HS-27A (cell line): ENCODE measurements around the gene DHX57.

Experiments used
- DNase-seq: peaks from one replicate; pipeline ENCODE4 v3.0.0-alpha.2; 2012; ENCODE audit warnings: low read depth, missing footprints

The DHX57 gene, protein sequence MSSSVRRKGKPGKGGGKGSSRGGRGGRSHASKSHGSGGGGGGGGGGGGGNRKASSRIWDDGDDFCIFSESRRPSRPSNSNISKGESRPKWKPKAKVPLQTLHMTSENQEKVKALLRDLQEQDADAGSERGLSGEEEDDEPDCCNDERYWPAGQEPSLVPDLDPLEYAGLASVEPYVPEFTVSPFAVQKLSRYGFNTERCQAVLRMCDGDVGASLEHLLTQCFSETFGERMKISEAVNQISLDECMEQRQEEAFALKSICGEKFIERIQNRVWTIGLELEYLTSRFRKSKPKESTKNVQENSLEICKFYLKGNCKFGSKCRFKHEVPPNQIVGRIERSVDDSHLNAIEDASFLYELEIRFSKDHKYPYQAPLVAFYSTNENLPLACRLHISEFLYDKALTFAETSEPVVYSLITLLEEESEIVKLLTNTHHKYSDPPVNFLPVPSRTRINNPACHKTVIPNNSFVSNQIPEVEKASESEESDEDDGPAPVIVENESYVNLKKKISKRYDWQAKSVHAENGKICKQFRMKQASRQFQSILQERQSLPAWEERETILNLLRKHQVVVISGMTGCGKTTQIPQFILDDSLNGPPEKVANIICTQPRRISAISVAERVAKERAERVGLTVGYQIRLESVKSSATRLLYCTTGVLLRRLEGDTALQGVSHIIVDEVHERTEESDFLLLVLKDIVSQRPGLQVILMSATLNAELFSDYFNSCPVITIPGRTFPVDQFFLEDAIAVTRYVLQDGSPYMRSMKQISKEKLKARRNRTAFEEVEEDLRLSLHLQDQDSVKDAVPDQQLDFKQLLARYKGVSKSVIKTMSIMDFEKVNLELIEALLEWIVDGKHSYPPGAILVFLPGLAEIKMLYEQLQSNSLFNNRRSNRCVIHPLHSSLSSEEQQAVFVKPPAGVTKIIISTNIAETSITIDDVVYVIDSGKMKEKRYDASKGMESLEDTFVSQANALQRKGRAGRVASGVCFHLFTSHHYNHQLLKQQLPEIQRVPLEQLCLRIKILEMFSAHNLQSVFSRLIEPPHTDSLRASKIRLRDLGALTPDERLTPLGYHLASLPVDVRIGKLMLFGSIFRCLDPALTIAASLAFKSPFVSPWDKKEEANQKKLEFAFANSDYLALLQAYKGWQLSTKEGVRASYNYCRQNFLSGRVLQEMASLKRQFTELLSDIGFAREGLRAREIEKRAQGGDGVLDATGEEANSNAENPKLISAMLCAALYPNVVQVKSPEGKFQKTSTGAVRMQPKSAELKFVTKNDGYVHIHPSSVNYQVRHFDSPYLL (N-terminal part only)

DNA sequence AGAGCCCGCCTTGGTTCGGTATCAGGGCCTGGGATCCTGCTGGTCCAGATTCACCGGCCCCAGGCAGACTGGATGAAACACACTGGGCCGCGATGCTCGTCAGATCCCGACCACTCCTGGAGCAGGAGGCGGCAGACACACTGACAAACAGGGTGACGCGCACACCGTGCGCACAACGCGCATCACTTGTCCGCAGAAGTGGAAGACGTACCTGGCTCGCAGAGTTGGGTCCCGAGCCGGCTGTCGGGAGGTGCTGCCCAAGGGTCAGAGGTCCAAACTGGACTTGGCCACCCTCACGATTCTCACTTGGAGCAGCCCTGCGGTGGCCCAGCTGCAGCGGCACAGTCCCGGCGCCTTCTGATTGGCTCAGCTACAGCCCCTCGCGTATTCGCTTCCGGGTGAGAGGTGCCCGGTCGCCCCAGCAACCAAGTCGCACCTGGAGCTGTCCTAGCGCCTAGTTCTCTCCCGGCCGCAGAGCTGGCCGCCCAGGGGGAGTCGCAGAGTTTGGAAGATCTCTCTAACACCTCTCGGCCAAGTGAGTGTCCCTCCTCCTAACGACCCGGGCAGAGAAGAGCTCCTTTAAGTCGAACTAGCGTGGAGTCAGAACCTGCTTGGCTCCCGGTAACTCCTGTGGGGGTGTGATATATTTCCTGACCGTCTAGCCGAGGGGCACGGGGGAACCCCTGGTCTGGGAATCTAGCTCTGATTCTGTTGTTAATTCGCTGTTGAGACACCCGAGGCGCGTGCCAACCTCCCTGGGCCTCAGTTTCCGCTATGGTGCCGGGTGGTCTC, at the start of gene DHX57, which contains the start of gene MORN2:
DHX57 (minus strand) TSS at position 359 of the 792 bp plus-strand sequence. CDS start 7,529 bp downstream, outside the sequence.
MORN2 (plus strand) TSS at position 401 of the 792 bp plus-strand sequence.
- DNase-seq = peak; percentile 33

GRCh38 chr2:38922902-38923301, 47.2 kb upstream of the DHX57 start:
- no peak for DNase-seq

DNA sequence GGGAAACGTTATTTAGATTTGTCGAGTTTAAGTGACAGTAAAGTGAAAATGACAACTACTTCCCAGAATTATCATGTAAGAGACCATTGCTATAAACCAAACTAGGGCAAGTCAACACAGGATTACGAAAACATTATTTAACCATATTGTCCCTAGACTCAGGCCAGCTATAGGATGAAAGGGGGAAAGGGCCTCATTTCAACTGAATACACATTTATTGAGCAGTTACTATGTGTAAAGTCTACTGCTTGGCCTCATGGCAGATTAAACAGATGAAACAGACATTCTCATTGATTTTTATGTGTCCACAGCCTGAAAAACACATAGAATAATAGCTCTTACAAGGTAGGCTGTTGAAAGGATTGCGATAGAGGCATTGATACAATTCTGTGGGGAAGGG, 46.7 kb upstream of the DHX57 start:
- DNase-seq = no peak

DNA sequence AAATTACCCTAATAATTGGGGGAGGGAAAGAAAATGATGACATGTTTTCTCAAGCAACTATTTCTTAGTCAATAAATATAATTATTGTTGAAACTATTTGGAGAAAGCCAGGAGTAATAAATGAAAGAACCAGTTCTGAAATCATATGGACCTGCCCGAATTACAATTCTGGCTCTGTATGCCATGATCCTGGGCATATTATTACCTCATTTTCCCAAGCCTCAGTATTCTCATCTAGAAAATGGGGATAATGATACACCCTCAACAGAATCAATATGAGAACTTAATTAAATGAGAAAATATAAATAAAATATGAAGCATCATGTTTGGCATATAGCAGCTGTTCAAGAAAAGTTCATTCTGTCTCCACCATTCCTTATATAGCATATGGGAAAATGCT, 36.9 kb upstream of the DHX57 start:
- DNase-seq = no peak

DNA sequence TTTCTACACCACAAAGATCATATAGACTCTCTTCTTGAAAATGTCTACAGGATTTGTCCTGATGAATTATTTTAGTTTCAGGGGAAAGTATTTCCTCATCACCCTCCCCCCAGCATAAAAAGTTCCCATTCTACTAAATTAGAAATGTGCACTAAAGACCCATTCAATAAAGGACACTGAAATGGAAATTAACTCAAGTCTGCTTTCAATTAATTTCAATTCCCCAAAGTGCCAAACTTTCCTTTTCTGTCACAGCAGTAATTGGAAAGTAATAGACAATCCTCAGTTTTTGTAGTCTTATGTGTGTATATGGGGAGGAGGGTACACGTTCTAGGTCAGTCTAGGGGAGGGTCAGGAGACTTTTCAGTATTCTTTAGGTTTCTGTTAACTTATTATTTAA, 35.5 kb upstream of the DHX57 start:
- no peak for DNase-seq

DNA sequence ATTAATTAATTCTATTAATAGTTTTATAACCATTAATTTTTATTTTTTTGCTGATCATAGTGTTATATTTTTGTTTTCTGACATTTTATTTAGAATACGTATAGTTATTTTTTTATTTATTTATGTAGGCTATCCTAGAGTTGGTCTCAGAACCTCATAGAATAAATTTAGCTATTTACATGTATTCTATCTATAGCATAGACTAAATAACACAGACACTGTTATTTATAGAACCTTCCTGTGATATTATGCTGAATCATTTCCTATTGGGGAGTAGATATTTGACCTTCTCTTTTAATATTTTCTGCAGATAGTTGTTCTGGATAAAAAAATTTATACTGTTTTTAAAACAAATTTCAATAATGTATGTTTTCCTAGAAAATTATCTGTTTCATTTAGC, 34.1 kb upstream of the DHX57 start:
- DNase-seq = no peak

- DNase-seq = no peak
These were observed 32.2 kb upstream of the DHX57 start for GRCh38 chr2:38907743-38908562.

- DNase-seq = no peak
These were observed 31.5 kb upstream of the DHX57 start for GRCh38 chr2:38907242-38907641.

DNA sequence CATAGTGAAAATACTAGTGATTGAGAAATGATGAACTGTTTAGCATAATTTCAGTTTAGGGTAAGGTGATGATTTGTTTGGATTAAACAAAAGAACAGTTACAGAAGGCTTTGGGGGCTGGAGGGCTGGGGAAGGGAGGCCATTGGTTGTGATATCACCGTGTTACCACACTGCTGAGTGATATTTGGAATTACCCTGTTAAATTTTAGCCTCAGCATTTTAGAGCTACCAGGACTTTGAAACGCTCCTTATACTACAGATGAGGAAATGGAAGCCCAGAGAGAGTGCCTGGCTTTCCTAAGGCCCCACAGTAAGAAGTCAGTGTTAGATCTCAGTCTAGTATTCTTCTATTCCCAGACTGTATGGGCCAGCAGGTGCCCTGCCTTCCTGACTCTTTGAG, 29.5 kb upstream of the DHX57 start:
- DNase-seq = no peak

DNA sequence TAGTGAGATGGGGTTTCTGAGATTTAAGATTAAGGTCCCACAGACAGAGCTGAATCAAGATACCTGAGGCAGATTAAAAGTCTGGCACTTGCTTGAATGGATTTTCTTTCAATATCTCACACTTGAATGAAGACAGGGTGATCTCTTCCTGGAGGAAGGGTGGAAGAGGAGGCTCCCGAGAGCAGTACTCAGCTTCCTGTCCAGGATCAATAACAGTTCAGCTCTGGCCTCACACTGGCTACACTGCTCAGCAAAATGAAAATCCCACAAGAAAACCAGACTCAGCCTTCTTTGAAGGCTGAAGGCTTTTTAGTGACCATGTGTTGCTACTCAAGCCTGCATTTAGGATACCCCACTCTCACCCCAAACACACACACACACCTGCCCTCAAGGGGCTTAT, 25.0 kb upstream of the DHX57 start:
- DNase-seq = no peak

DNA sequence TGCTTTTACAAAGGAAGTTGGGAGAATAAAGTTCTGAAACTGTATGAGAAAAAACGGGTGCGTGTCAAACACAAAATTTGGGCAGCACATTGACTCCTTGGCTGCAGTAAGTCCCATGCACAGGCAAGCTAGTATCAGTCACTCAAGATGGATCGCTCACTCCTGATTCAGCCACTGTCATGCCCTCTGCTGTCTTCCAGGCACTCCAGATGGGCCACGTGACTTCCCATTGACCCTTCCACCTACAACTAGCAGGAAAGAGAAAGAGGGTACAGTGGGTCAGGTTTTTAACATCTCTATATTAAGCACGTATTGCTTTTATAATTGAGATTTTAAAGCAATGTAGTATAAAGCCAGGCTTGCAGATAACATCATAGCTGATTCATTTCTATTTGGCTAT, 22.5 kb upstream of the DHX57 start:
- no peak for DNase-seq

GRCh38 chr2:38892819-38893218, 17.1 kb upstream of the DHX57 start:
- DNase-seq = no peak

GRCh38 chr2:38889575-38889974, 13.8 kb upstream of the DHX57 start, which contains the start of gene ARHGEF33:
ARHGEF33 (plus strand) TSS chr2:38889875; CDS start chr2:38919448, 29,573 bp downstream.
- no peak for DNase-seq

GRCh38 chr2:38889045-38889444, 13.3 kb upstream of the DHX57 start:
- DNase-seq = no peak

GRCh38 chr2:38887902-38888554, 12.3 kb upstream of the DHX57 start:
- no peak for DNase-seq

DNA sequence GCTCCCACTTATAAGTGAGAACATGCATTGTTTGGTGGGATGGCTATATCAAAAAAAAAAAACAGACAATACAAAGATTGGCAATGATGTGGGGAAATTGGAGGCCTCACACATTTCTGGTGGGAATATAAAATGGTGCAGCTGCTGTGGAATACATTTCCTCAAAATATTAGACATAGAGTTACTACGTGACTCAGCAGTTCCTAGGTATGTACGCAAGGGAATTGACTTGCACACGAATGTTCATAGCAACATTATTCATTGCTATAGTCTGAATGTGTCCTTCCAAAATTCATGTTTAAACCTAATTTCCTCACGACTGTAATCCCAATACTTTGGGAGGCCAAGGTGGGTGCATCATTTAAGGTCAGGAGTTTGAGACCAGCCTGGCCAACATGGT, 11.6 kb upstream of the DHX57 start:
- DNase-seq = no peak

GRCh38 chr2:38886063-38886462, 10.3 kb upstream of the DHX57 start:
- no peak for DNase-seq

DNA sequence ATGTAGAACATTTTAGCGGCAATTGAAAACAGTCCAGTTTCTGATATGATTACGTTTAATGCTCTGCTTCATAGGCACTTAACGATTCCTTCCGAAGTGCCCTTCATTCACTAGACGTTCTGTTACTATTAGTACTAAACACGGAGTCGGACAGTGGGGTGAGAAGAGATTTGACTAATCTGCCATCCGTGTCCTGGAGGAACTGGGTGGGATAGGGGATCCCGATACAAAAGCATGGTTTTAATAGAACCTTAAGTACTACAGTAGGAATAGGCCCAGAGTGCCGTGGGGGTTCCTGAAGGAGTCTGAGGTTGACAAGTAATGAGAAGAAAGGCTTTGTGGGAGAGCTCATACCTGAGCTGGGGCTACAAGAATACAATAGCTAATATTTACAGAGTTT, 673 bp upstream of the DHX57 start:
- DNase-seq = no peak

GRCh38 chr2:38875227-38875575, 533 bp downstream of the DHX57 start:
- DNase-seq = no peak

DNA sequence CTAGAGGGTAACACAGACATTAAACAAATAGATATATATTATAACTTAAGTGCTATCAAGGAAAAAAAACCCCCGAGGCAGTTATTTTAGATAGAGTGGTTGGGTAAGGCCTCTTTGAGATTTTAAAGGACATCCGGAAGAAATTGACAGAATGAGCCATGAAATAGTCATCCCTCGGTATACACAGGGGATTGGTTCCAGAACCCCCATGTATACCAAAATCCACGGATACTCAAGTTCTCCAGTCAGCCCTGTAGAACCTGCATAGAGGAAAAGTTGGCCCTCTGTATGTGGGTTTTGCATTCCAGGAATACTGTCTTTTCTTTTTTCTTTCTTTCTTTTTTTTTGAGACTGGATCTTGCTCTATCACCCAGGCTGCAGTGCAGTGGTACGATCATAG, 2.0 kb downstream of the DHX57 start:
- DNase-seq = no peak
